Stimulated activated CD8-positive, alpha-beta memory T cell treated with anti-CD3 and anti-CD28 coated beads, Interleukin-12 subunit alpha, Interleukin-12 subunit beta, amount 100 ng/mL, for 4 hours (primary cell): ENCODE results near the gene MYOG.

ENCODE experiments used
- DNase-seq: peaks from one replicate; pipeline ENCODE4 v3.0.0-alpha.2; 2020; ENCODE audit warnings: low read depth

MYOG gene

GRCh38 chr1:203085528-203086406 is at the start of gene MYOG:
Gene MYOG, minus strand, starts transcription at chr1:203086012. Its CDS starts 51 bp downstream, at chr1:203085961.
- no peak for DNase-seq

- no peak for DNase-seq
These were observed 48.3 kb upstream of the MYOG start for GRCh38 chr1:203133970-203134725.

- DNase-seq: no peak
These were observed 45.9 kb upstream of the MYOG start for GRCh38 chr1:203131548-203132200.

GRCh38 chr1:203130358-203130985 is 44.7 kb upstream of the MYOG start:
- DNase-seq: no peak

GRCh38 chr1:203129501-203130231 is 43.9 kb upstream of the MYOG start:
- DNase-seq: no peak

- DNase-seq: no peak
These were observed 43.1 kb upstream of the MYOG start for GRCh38 chr1:203128716-203129500.

GRCh38 chr1:203128431-203128715 is 42.6 kb upstream of the MYOG start:
- DNase-seq: no peak

- no peak for DNase-seq
These were observed 42.0 kb upstream of the MYOG start, which contains the start of gene ADORA1 for GRCh38 chr1:203127666-203128430. Gene ADORA1, plus strand, starts transcription at chr1:203127726. Its CDS starts 1,116 bp downstream, at chr1:203128842.

- no peak for DNase-seq
These were observed 41.3 kb upstream of the MYOG start for GRCh38 chr1:203126866-203127665.

- no peak for DNase-seq
These were observed 40.5 kb upstream of the MYOG start for GRCh38 chr1:203126151-203126865.

GRCh38 chr1:203124546-203125317 is 38.9 kb upstream of the MYOG start:
- DNase-seq: no peak

- DNase-seq: no peak
These were observed 38.2 kb upstream of the MYOG start for GRCh38 chr1:203124011-203124410.

- no peak for DNase-seq
These were observed 36.3 kb upstream of the MYOG start for GRCh38 chr1:203122159-203122558.

GRCh38 chr1:203121186-203122015 is 35.6 kb upstream of the MYOG start:
- no peak for DNase-seq

- no peak for DNase-seq
These were observed 34.7 kb upstream of the MYOG start for GRCh38 chr1:203120325-203121153.
